SJCRH30 (cell line): ENCODE data around the gene G6PC3. TPM values are rescaled to one million over a fixed set of nuclear protein-coding genes. Genes with fewer than 3 reads are reported as not detected.

ENCODE experiments used
- DNase-seq, 2 experiments: peaks; one replicate each; pipeline ENCODE4 v3.0.0-alpha.2; 2015 to 2020
- H3K27ac ChIP-seq: fragments of 250-450 bp; sonication (Bioruptor Pico); 2 replicates; pipeline ENCODE4 v1.5.1; 2020; ENCODE audit warnings: mild to moderate bottlenecking, moderate library complexity
- H3K27me3 ChIP-seq: fragments of 250-450 bp; sonication (Bioruptor Pico); 2 replicates; pipeline ENCODE4 v1.5.1; 2020; ENCODE audit warnings: mild to moderate bottlenecking, moderate library complexity
- H3K36me3 ChIP-seq: fragments of 250-450 bp; sonication (Bioruptor Pico); 2 replicates; pipeline ENCODE4 v1.5.1; 2020; ENCODE audit warnings: mild to moderate bottlenecking, moderate library complexity
- H3K4me1 ChIP-seq: fragments of 250-450 bp; sonication (Bioruptor Pico); 2 replicates; pipeline ENCODE4 v1.5.1; 2020; ENCODE audit warnings: mild to moderate bottlenecking, moderate library complexity
- H3K4me3 ChIP-seq: fragments of 250-450 bp; sonication (Bioruptor Pico); 2 replicates; pipeline ENCODE4 v1.5.1; 2020; ENCODE audit warnings: mild to moderate bottlenecking, moderate library complexity
- H3K9me3 ChIP-seq: fragments of 250-450 bp; sonication (Bioruptor Pico); replicated peaks from 2 replicates; pipeline ENCODE4 v1.5.1; 2020; ENCODE audit warnings: mild to moderate bottlenecking, moderate library complexity
- total RNA-seq: library from RNA; depleted of rRNA; stranded (reverse); fragments of >200 nt; shearing (Covaris generic); gene quantifications from 2 replicates; pipeline ENCODE4 v1.2.3, GENCODE V29; 2014

The G6PC3 gene
- total RNA-seq, 1 experiment from 2014 or later, result 37.3 TPM

- DNase-seq, result no peak
- Histone ChIP-seq H3K4me1 (peaks cover 5% of the 10 kb centered on the region; the same call in 1 of the 2 replicates), H3K27ac (peak overlapping the region; percentile 86), H3K36me3 (peaks cover 9% of the 10 kb centered on the region), H3K4me3 (peak overlapping the region; percentile 72), H3K27me3 (no peaks in the 10 kb centered on the region), H3K9me3 (no peaks in the 10 kb centered on the region)
Measured at GRCh38 chr17:44071198-44071520, 624 bp downstream of the G6PC3 start.

- DNase-seq, result no peak
- Histone ChIP-seq H3K36me3 (peaks cover 13% of the 10 kb centered on the region), H3K9me3 (no peaks in the 10 kb centered on the region), H3K4me1 (peaks cover 5% of the 10 kb centered on the region; the same call in 1 of the 2 replicates), H3K27ac (peak overlapping the region; percentile 86; the same call in 1 of the 2 replicates), H3K27me3 (no peaks in the 10 kb centered on the region), H3K4me3 (peak overlapping the region; percentile 72)
Measured at GRCh38 chr17:44071772-44072171, 1.2 kb downstream of the G6PC3 start.

GRCh38 chr17:44074231-44074910 lies 3.8 kb downstream of the G6PC3 start:
- Histone ChIP-seq H3K4me1 (peaks cover 5% of the 10 kb centered on the region; the same call in 1 of the 2 replicates), H3K9me3 (no peaks in the 10 kb centered on the region), H3K27ac (no peak overlapping the region), H3K27me3 (no peaks in the 10 kb centered on the region), H3K4me3 (no peak overlapping the region), H3K36me3 (peaks cover 25% of the 10 kb centered on the region)
- peak in 1 of 2 experiments; percentile 66 for DNase-seq

GRCh38 chr17:44074911-44075285 lies 4.4 kb downstream of the G6PC3 start:
- no peak overlapping the region for H3K4me3 ChIP-seq
- H3K36me3 ChIP-seq, result peaks cover 29% of the 10 kb centered on the region
- no peaks in the 10 kb centered on the region for H3K27me3 ChIP-seq
- DNase-seq, result no peak
- peaks cover 5% of the 10 kb centered on the region; the same call in 1 of the 2 replicates for H3K4me1 ChIP-seq
- H3K9me3 ChIP-seq, result no peaks in the 10 kb centered on the region
- no peak overlapping the region for H3K27ac ChIP-seq

- peaks cover 5% of the 10 kb centered on the region; the same call in 1 of the 2 replicates for H3K4me1 ChIP-seq
- no peaks in the 10 kb centered on the region for H3K9me3 ChIP-seq
- peaks cover 32% of the 10 kb centered on the region for H3K36me3 ChIP-seq
- H3K4me3 ChIP-seq, result no peak overlapping the region
- H3K27ac ChIP-seq, result no peak overlapping the region
- no peak for DNase-seq
- no peaks in the 10 kb centered on the region for H3K27me3 ChIP-seq
Measured at GRCh38 chr17:44075598-44076293, 5.2 kb downstream of the G6PC3 start.

GRCh38 chr17:44076716-44077594 lies 6.4 kb downstream of the G6PC3 start:
- Histone ChIP-seq H3K27ac (no peak overlapping the region), H3K27me3 (no peaks in the 10 kb centered on the region), H3K4me3 (no peak overlapping the region), H3K36me3 (peaks cover 37% of the 10 kb centered on the region), H3K9me3 (no peaks in the 10 kb centered on the region), H3K4me1 (peaks cover under 1% of the 10 kb centered on the region; the same call in 1 of the 2 replicates)
- DNase-seq, result no peak

GRCh38 chr17:44077595-44077909 lies 7.0 kb downstream of the G6PC3 start:
- Histone ChIP-seq H3K4me1 (no peaks in the 10 kb centered on the region), H3K27ac (no peak overlapping the region), H3K9me3 (no peaks in the 10 kb centered on the region), H3K4me3 (no peak overlapping the region), H3K36me3 (peaks cover 43% of the 10 kb centered on the region), H3K27me3 (no peaks in the 10 kb centered on the region)
- no peak for DNase-seq

GRCh38 chr17:44078412-44078811 lies 7.9 kb downstream of the G6PC3 start:
- H3K27ac ChIP-seq, result no peak overlapping the region
- H3K27me3 ChIP-seq, result no peaks in the 10 kb centered on the region
- H3K36me3 ChIP-seq, result peaks cover 47% of the 10 kb centered on the region
- H3K4me1 ChIP-seq, result no peaks in the 10 kb centered on the region
- DNase-seq, result no peak
- no peaks in the 10 kb centered on the region for H3K9me3 ChIP-seq
- no peak overlapping the region for H3K4me3 ChIP-seq

- H3K4me3 ChIP-seq, result no peak overlapping the region
Measured at GRCh38 chr17:44079877-44080821, 9.6 kb downstream of the G6PC3 start.

GRCh38 chr17:44081681-44082080 lies 11.1 kb downstream of the G6PC3 start:
- Histone ChIP-seq H3K27ac (no peak overlapping the region), H3K4me3 (no peak overlapping the region), H3K9me3 (no peaks in the 10 kb centered on the region), H3K27me3 (no peaks in the 10 kb centered on the region), H3K36me3 (peaks cover 47% of the 10 kb centered on the region), H3K4me1 (peaks cover 4% of the 10 kb centered on the region; the same call in 1 of the 2 replicates)
- DNase-seq, result no peak

More at GRCh38 chr17:44079877-44080821, 9.6 kb downstream of the G6PC3 start:
- no peaks in the 10 kb centered on the region for H3K4me1 ChIP-seq
- H3K36me3 ChIP-seq, result peaks cover 55% of the 10 kb centered on the region
- H3K27me3 ChIP-seq, result no peaks in the 10 kb centered on the region
- H3K9me3 ChIP-seq, result no peaks in the 10 kb centered on the region
- H3K27ac ChIP-seq, result no peak overlapping the region
- no peak for DNase-seq

GRCh38 chr17:44082256-44082927 lies 11.9 kb downstream of the G6PC3 start:
- Histone ChIP-seq H3K4me1 (peaks cover 9% of the 10 kb centered on the region; the same call in 1 of the 2 replicates), H3K27me3 (no peaks in the 10 kb centered on the region), H3K27ac (no peak overlapping the region), H3K9me3 (no peaks in the 10 kb centered on the region), H3K36me3 (peaks cover 44% of the 10 kb centered on the region), H3K4me3 (no peak overlapping the region)
- DNase-seq, result no peak

GRCh38 chr17:44083250-44083849 lies 12.8 kb downstream of the G6PC3 start:
- no peaks in the 10 kb centered on the region for H3K9me3 ChIP-seq
- H3K36me3 ChIP-seq, result peaks cover 45% of the 10 kb centered on the region
- no peak for DNase-seq
- no peak overlapping the region for H3K27ac ChIP-seq
- H3K27me3 ChIP-seq, result no peaks in the 10 kb centered on the region
- peaks cover 10% of the 10 kb centered on the region; the same call in 1 of the 2 replicates for H3K4me1 ChIP-seq
- no peak overlapping the region for H3K4me3 ChIP-seq

- Histone ChIP-seq H3K4me1 (peaks cover 10% of the 10 kb centered on the region; the same call in 1 of the 2 replicates), H3K9me3 (no peaks in the 10 kb centered on the region), H3K36me3 (peaks cover 41% of the 10 kb centered on the region), H3K27ac (no peak overlapping the region), H3K27me3 (no peaks in the 10 kb centered on the region), H3K4me3 (no peak overlapping the region)
- peak in 1 of 2 experiments; percentile 60 for DNase-seq
Measured at GRCh38 chr17:44084131-44084538, 13.6 kb downstream of the G6PC3 start.
